ENCODE measurements around the gene CEBPA. TPM values are rescaled to one million over a fixed set of nuclear protein-coding genes. Genes with fewer than 3 reads are reported as not detected.
"Not testable (repeated sequence)": the region's sequence is repeated elsewhere in the genome, so short reads cannot be mapped to it uniquely, and the experiment has no call there.

CEBPA gene
- total and polyA plus RNA-seq, 7 donors, result 2.9 to 64.3 (median 16.1) TPM

DNA sequence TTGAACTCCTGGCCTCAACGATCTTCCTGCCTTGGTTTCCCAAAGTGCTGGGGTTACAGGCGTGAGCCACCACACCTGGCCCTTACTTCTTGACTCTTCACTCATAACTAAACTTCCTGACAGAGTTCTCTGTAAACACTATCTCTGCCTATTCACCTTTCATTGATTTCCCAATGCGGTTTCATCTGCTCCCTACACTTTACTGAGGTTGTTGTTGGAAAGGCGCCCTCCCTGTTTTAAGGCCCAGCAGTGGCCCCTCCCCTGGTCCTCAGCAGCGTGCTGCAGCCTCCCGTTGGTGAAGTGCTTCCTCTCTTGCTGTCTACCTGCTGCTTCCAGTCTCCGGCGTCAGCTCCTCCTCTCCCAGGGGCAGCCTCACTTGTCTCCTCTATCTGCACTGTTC lies 26.7 kb upstream of the CEBPA start:
- WGBS, 2 donors, result 79 to 81% methylated on average over 8 of the region's 8 CpGs

DNA sequence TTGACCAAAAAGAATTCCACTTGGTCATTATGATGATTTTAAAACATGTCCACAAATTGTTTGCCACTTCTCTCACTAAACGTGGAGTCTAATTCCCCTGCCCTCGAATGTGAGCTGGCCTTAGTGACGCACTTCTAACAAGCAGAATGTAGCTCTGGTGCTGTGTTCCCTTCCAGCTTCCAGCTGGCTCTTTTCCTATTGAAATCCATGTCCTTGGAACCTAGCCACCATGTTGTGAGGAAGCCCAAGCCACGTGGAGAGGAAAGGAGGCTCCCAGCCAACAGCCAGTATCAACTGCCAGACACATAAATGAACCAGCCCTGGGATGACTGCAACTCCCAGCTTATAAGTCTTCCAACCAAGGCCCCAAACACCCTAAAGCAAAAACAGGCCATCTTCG lies 23.6 kb upstream of the CEBPA start:
- Histone ChIP-seq H3K36me3 (no peaks in the 10 kb centered on the region), H3K27me3 (no peaks in the 10 kb centered on the region), H3K4me1 (peaks cover 0 to 7% (median 2%) of the 10 kb centered on the region in 4 donors), H3K27ac (peak overlapping the region in 3 of 4 donors; percentile 57 to 72 (median 70)), H3K9me3 (peaks cover 0 to 4% (median 0%) of the 10 kb centered on the region in 4 donors), H3K4me3 (no peak overlapping the region)
- no peak for TF ChIP-seq POLR2A (IDR thresholded peaks at IDR 0.05)
- TF ChIP-seq POLR2AphosphoS5 (IDR thresholded peaks at IDR 0.05), result peak; percentile 71 to 82 (median 74)
- TF ChIP-seq EP300 (IDR thresholded peaks at IDR 0.05), result peak in 3 of 4 donors; percentile 26 to 85 (median 37)
- DNase-seq, result peak; percentile 93
- intact Hi-C loops (cut with DNase I), result no loop called here
- 74 to 88% methylated on average over 5 of the region's 5 CpGs for WGBS, 2 donors

More for the DNA sequence above, 26.7 kb upstream of the CEBPA start:
- no peak overlapping the region for H3K4me3 ChIP-seq
- peaks cover 0 to 7% (median 2%) of the 10 kb centered on the region in 4 donors for H3K4me1 ChIP-seq
- peaks cover 0 to 4% (median 0%) of the 10 kb centered on the region in 4 donors for H3K9me3 ChIP-seq
- intact Hi-C loops (cut with DNase I), result no loop called here
- TF ChIP-seq EP300 (IDR thresholded peaks at IDR 0.05) (no peak), POLR2A (IDR thresholded peaks at IDR 0.05) (no peak), POLR2AphosphoS5 (IDR thresholded peaks at IDR 0.05) (no peak)
- TF ChIP-seq, protein P1, sequence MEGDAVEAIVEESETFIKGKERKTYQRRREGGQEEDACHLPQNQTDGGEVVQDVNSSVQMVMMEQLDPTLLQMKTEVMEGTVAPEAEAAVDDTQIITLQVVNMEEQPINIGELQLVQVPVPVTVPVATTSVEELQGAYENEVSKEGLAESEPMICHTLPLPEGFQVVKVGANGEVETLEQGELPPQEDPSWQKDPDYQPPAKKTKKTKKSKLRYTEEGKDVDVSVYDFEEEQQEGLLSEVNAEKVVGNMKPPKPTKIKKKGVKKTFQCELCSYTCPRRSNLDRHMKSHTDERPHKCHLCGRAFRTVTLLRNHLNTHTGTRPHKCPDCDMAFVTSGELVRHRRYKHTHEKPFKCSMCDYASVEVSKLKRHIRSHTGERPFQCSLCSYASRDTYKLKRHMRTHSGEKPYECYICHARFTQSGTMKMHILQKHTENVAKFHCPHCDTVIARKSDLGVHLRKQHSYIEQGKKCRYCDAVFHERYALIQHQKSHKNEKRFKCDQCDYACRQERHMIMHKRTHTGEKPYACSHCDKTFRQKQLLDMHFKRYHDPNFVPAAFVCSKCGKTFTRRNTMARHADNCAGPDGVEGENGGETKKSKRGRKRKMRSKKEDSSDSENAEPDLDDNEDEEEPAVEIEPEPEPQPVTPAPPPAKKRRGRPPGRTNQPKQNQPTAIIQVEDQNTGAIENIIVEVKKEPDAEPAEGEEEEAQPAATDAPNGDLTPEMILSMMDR (IDR thresholded peaks at IDR 0.05), result no peak
- no peaks in the 10 kb centered on the region for H3K36me3 ChIP-seq
- no peaks in the 10 kb centered on the region for H3K27me3 ChIP-seq
- DNase-seq, result no peak
- H3K27ac ChIP-seq, result no peak overlapping the region

DNA sequence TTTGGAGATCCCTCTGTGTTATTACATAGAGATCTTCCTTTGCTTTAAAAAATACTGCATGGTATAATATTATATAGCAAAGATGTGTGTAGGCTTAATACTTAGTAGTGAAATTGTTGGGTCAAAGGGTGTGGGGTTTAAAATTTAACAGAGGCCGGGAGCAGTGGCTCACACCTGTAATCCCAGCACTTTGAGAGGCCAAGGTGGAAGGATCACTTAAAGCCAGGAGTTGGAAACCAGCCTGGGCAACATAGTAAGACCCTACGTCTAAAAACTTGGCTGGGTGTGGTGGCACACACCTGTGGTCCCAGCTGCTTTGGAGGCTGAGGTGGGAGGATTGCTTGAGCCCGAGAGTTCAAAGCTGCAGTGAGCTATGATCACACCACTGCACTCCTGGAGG lies 22.3 kb upstream of the CEBPA start:
- TF ChIP-seq, protein P1 (IDR thresholded peaks at IDR 0.05), result no peak
- TF ChIP-seq POLR2A (IDR thresholded peaks at IDR 0.05) (no peak), EP300 (IDR thresholded peaks at IDR 0.05) (no peak), POLR2AphosphoS5 (IDR thresholded peaks at IDR 0.05) (no peak)

DNA sequence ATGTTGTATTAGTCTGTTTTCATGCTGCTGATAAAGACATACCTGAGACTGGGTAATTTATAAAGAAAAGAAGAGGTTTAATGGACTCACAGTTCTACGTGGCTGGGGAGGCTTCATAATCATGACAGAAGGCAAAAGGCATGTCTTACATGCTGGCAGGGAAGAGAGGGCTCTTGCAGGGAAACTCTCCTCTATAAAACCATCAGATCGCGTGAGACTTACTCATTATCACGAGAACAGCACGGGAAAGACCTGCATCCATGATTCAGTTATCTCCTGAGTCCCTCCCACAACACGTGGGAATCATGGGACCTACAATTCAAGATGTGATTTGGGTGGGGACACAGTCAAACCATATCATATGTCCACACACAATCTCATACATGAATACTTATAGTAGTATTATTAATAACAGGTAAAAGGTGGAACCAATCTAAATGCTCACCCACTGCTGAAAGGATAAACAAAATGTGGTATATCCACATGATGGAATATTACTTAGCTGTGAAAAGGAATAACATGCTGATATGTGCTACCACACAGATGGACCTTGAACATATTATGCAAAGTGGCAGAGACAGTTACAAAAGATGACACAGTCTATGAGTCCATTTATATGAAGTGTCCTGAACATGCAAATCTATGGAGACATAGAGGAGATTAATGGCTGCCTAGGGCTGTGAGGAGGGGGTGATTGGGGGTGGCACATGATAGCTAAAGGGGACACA lies 20.9 kb upstream of the CEBPA start:
- no peaks in the 10 kb centered on the region for H3K36me3 ChIP-seq
- no peak for DNase-seq
- no peak for TF ChIP-seq EP300 (IDR thresholded peaks at IDR 0.05)
- TF ChIP-seq, protein P1 (IDR thresholded peaks at IDR 0.05), result no peak
- no peak for TF ChIP-seq POLR2AphosphoS5 (IDR thresholded peaks at IDR 0.05)
- no peak for TF ChIP-seq POLR2A (IDR thresholded peaks at IDR 0.05)
- H3K27me3 ChIP-seq, result no peaks in the 10 kb centered on the region
- no peak overlapping the region for H3K4me3 ChIP-seq
- peaks cover 0 to 4% (median 0%) of the 10 kb centered on the region in 4 donors for H3K9me3 ChIP-seq
- H3K4me1 ChIP-seq, result peaks cover 0 to 7% (median 2%) of the 10 kb centered on the region in 4 donors
- intact Hi-C loops (cut with DNase I), result no loop called here
- WGBS, 2 donors, result 91% methylated on average over 6 of the region's 6 CpGs
- H3K27ac ChIP-seq, result no peak overlapping the region

More for the DNA sequence above, 22.3 kb upstream of the CEBPA start:
- H3K36me3 ChIP-seq, result no peaks in the 10 kb centered on the region
- H3K27me3 ChIP-seq, result no peaks in the 10 kb centered on the region
- H3K27ac ChIP-seq, result no peak overlapping the region
- DNase-seq, result no peak
- intact Hi-C loops (cut with DNase I), result no loop called here
- WGBS, 2 donors, result 23 to 77% methylated on average over 3 of the region's 3 CpGs
- peaks cover 0 to 7% (median 2%) of the 10 kb centered on the region in 4 donors for H3K4me1 ChIP-seq
- H3K4me3 ChIP-seq, result no peak overlapping the region
- H3K9me3 ChIP-seq, result peaks cover 0 to 4% (median 0%) of the 10 kb centered on the region in 4 donors

DNA sequence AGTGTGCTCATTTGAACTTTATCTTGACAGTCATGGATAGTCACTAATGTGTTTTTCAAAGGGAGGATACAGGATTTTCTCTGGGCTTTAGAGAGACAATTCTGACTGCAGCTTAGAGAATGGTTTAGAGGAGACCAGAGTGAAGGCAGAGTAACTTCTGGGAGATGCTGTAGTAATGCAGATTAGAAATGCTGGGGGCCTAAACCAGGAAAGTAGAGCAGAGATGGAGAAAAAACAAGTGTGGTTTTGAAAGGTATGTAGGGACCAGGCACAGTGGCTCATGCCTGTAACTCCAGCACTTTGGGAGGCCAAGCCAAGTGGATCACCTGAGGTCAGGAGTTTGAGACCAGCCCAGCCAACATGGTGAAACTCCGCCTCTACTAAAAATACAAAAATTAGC lies 18.3 kb upstream of the CEBPA start:
- DNase-seq, result no peak
- intact Hi-C loops (cut with DNase I), result no loop called here

DNA sequence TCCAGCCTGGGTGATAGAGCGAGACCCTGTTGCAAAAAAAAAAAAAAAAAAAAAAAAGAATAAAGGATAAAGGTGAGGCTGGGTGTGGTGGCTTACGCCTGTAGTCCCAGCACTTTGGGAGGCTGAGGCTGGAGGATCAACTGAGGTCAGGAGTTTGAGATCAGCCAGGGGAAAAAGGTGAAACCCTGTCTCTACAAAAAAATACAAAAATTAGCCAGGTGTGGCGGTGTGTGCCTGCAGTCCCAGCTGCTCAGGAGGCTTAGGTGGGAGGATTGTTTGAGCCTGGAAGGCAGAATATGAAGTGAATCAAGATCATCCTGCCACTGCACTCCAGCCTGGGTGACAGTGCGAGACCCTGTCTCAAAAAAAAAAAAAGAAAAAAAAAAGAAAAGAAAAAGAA lies 15.7 kb upstream of the CEBPA start:
- intact Hi-C loops (cut with DNase I); H3K27ac ChIP-seq: not testable (repeated sequence)

More for the DNA sequence above, 18.3 kb upstream of the CEBPA start:
- Histone ChIP-seq H3K36me3 (no peaks in the 10 kb centered on the region), H3K4me1 (peaks cover 0 to 18% (median 15%) of the 10 kb centered on the region in 4 donors), H3K9me3 (no peaks in the 10 kb centered on the region), H3K4me3 (no peak overlapping the region), H3K27me3 (no peaks in the 10 kb centered on the region), H3K27ac (no peak overlapping the region)
- 92 to 100% methylated on average over 1 of the region's 1 CpG for WGBS, 2 donors
- TF ChIP-seq EP300 (IDR thresholded peaks at IDR 0.05), result no peak
- TF ChIP-seq POLR2A (IDR thresholded peaks at IDR 0.05), result no peak
- TF ChIP-seq, protein P1 (IDR thresholded peaks at IDR 0.05), result no peak
- TF ChIP-seq POLR2AphosphoS5 (IDR thresholded peaks at IDR 0.05), result no peak

More for the DNA sequence above, 15.7 kb upstream of the CEBPA start:
- DNase-seq, H3K9me3 ChIP-seq, H3K4me3 ChIP-seq, H3K36me3 ChIP-seq, H3K27me3 ChIP-seq: not testable (repeated sequence)
- 57 to 86% methylated on average over 4 of the region's 4 CpGs for WGBS, 2 donors
- peaks cover 0 to 15% (median 13%) of the 10 kb centered on the region in 4 donors for H3K4me1 ChIP-seq
